HEK293T (cell line): ENCODE results near the gene C2CD5.

Experiments
- ARNT ChIP-seq: fragments of 450-650 bp; IDR thresholded peaks from 2 replicates; pipeline ENCODE4 v1.6.1; 2017; ENCODE audit warnings: mild to moderate bottlenecking
- LEF1 ChIP-seq: fragments of 450-650 bp; IDR thresholded peaks from 2 replicates; pipeline ENCODE4 v1.6.1; 2017; ENCODE audit warnings: mild to moderate bottlenecking, borderline replicate concordance
- NFRKB ChIP-seq: fragments of 450-650 bp; IDR thresholded peaks from 2 replicates; pipeline ENCODE4 v1.6.1; 2016; ENCODE audit warnings: mild to moderate bottlenecking, moderate library complexity
- SP1 ChIP-seq: fragments of 450-650 bp; IDR thresholded peaks from 2 replicates; pipeline ENCODE4 v1.6.1; 2017
- TARDBP ChIP-seq: fragments of 450-650 bp; IDR thresholded peaks from 2 replicates; pipeline ENCODE4 v1.6.1; 2016

DNA sequence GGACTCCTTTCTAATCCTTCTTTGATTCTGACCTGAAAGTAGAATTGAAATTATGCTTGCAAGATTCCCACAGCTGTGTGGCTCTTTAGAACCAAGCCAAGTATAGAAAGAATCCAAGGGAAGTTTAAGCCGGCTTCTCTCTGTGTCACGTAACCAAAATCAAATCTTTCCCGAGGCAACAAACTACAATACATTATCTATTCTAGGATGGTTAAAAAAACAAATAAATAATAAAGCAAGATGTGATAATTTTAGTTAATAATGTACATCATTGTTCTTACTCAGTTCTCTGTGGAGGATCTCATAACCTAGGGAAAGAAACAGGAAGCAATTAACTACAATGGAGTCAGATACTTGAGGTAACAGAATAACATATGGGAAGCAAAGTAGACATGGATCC is 131.8 kb downstream of the C2CD5 start:
- TF ChIP-seq NFRKB, result no peak
- no peak for TF ChIP-seq LEF1
- no peak for TF ChIP-seq TARDBP
- TF ChIP-seq ARNT, result no peak
- no peak for TF ChIP-seq SP1
